Activated CD4-positive, alpha-beta T cell treated with anti-CD3 and anti-CD28 coated beads, Interleukin-2, Interleukin-6, amounts not matched to agents 100 ng/mL and 50 ng/mL, durations not matched to agents 16 hours and 8 hours (primary cell): ENCODE data around the gene ELAVL3.

Experiments
- DNase-seq: peaks from one replicate; pipeline ENCODE4 v3.0.0-alpha.2; 2020

The ELAVL3 gene

DNA sequence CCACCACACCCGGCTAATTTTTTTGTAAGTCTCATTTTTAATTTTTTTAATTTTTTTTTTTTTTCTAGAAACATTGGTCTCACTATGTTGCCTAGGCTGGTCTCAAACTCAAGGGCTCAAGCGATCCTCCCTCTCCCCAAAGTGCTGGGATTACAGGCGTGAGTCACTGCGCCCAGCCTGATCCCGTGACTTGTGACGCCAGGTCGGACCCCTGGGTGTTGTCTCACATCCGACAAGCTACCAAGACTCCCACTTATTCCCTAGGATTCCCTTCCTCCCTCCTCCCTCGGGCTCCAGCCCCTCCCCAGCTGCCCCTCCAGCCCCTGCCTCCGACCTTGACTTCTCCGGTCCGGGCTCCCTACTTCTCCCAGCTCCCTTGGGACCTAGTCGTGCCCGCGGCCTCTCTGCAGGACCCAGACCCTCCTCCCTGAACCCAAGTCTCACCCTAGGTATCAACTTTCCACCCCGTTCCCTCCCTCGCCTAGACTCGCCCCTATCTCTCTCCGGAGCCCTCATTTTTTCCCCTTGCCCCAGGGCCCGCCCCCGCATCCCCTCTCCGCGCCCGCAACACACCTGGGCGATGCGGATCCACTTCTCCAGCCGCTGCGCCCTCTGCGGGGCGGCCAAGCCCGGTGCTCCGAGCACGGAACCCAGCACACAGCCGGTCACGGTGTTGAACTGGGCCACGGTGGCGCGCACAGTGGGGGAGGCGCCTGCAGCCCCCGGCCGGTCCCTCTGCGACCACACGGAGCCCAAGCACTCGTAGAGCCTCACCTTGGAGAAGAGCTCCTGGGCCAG is 74.8 kb downstream of the ELAVL3 start:
- DNase-seq = peak; percentile 27

DNA sequence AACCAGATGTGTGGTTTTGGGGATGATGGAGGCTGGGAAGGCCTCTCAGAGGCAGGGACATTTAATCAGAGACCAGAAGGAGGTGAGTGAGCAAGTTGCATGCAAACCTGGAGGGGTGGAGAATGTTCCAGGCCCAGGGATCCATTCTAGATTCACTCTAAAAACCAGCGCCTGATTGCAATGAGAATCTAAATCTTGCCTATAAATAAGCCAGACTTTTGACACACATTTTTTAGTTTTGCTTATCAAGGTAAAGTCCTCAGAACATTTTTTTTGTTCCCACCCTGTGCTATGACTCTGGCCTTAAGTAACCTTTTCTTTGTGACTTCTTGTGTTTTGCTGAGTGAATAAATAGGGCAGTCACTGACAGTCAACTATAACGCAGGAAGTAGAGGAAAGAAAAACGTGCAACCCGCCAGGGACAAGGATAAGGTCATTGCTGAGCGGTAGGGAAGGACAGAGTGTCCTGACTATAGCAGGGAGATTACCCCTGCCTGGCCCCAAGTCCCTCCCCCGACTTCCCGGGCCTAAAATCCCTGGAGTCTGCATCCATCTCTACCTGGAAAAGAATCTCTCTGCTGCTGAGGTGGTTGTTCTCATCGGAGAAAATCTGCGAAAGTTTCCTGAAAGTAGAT is 76.1 kb downstream of the ELAVL3 start:
- DNase-seq = no peak

DNA sequence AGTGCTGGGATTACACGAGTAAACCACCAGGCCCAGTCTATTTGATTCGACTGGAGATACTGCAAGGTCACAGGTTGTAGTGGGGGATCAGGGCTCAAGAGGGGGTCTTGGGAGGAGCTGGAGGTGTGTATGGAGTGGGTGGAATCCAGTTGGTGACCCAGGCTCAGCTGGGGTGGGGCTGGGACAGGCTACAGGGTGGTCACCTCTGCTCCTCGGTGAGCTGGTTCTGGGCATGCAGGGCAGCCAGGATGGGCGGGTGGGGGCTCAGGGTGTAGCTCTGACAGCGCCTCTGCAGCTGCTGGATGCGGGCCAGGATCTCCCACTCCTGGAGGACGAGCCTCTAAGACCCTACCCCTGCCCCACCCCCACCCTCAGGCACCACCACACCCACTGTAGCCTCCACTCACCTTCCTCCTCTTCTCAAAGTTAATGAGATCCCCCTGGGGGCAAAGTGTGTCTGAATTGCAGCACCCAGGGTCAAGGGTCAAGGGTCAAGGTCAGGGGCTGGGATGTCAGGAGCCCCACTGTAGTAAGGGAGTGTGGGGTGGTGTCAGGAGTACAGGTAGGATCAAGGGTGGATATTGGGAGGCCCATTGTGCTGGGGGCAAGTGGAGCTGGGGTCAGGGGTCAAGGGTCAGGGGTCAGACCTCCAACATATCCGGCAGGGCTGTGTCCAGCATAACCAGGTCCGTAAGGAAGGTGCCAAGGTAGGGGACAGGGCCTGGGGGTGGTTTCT is 78.9 kb downstream of the ELAVL3 start:
- no peak for DNase-seq
